ENCODE results near the gene SSX3.
"Not testable (repeated sequence)": the region's sequence is repeated elsewhere in the genome, so short reads cannot be mapped to it uniquely, and the experiment has no call there.

The SSX3 gene

GRCh38 chrX:48356315-48357094 is at the start of gene SSX3:
TSS of gene SSX3 (minus strand) at chrX:48356703. CDS start at chrX:48355249, 1,454 bp downstream.
- DNase-seq, result not testable (repeated sequence)

GRCh38 chrX:48397825-48398224 is 41.3 kb upstream of the SSX3 start:
- DNase-seq, result not testable (repeated sequence)

- not testable (repeated sequence) for DNase-seq
Observed at GRCh38 chrX:48396931-48397330, 40.4 kb upstream of the SSX3 start.

- not testable (repeated sequence) for DNase-seq
Observed at GRCh38 chrX:48383239-48383638, 26.7 kb upstream of the SSX3 start, which contains the start of gene SSX4. TSS of gene SSX4 (plus strand) at chrX:48383539. CDS start at chrX:48384054, 515 bp downstream.

GRCh38 chrX:48370408-48370807 is 13.9 kb upstream of the SSX3 start:
- DNase-seq, result not testable (repeated sequence)

GRCh38 chrX:48367717-48368408 is 11.4 kb upstream of the SSX3 start:
- DNase-seq, result not testable (repeated sequence)

GRCh38 chrX:48359281-48359680 is 2.8 kb upstream of the SSX3 start:
- not testable (repeated sequence) for DNase-seq

- no peak for DNase-seq
Observed at GRCh38 chrX:48357681-48358080, 1.2 kb upstream of the SSX3 start.

- DNase-seq, result not testable (repeated sequence)
Observed at GRCh38 chrX:48346059-48346458, 10.4 kb downstream of the SSX3 start.

GRCh38 chrX:48313996-48314395 is 42.5 kb downstream of the SSX3 start:
- not testable (repeated sequence) for DNase-seq

- no peak for DNase-seq
Observed at GRCh38 chrX:48306175-48306574, 50.3 kb downstream of the SSX3 start.
